HG03565 (cell line): ENCODE measurements around the gene FBXL22.
"Not testable (repeated sequence)": the region's sequence is repeated elsewhere in the genome, so short reads cannot be mapped to it uniquely, and the experiment has no call there.

Experiments used
- ATAC-seq: cut with Tn5 transposase; IDR thresholded peaks from one replicate; pipeline ENCODE4 v1.9.1; 2021; ENCODE audit warnings: mild to moderate bottlenecking, moderate library complexity; ENCODE audit not compliant: unreplicated experiment

Gene FBXL22

GRCh38 chr15:63611177-63611576, 14.0 kb downstream of the FBXL22 start:
- ATAC-seq = no peak

- ATAC-seq = no peak
Observed at GRCh38 chr15:63612300-63612699, 15.1 kb downstream of the FBXL22 start.

- no peak for ATAC-seq
Observed at GRCh38 chr15:63615935-63616334, 18.7 kb downstream of the FBXL22 start.

GRCh38 chr15:63617147-63617546, 20.0 kb downstream of the FBXL22 start:
- ATAC-seq = not testable (repeated sequence)

GRCh38 chr15:63617627-63618026, 20.4 kb downstream of the FBXL22 start:
- not testable (repeated sequence) for ATAC-seq

GRCh38 chr15:63620760-63621159, 23.6 kb downstream of the FBXL22 start:
- not testable (repeated sequence) for ATAC-seq

- no peak for ATAC-seq
Observed at GRCh38 chr15:63623232-63623969, 26.2 kb downstream of the FBXL22 start.

- peak; percentile 49 for ATAC-seq
Observed at GRCh38 chr15:63626955-63627354, 29.8 kb downstream of the FBXL22 start.

GRCh38 chr15:63628123-63628822, 31.1 kb downstream of the FBXL22 start:
- ATAC-seq = no peak

- ATAC-seq = no peak
Observed at GRCh38 chr15:63630036-63630751, 33.0 kb downstream of the FBXL22 start.

- no peak for ATAC-seq
Observed at GRCh38 chr15:63633312-63633711, 36.1 kb downstream of the FBXL22 start.

GRCh38 chr15:63634154-63634553, 37.0 kb downstream of the FBXL22 start:
- ATAC-seq = no peak

- ATAC-seq = no peak
Observed at GRCh38 chr15:63636518-63637061, 39.4 kb downstream of the FBXL22 start.

GRCh38 chr15:63638839-63639238, 41.7 kb downstream of the FBXL22 start:
- ATAC-seq = no peak

GRCh38 chr15:63640146-63640545, 43.0 kb downstream of the FBXL22 start:
- no peak for ATAC-seq
